NOMO-1 treated with DMSO at 0.1 percent for 48 hours (cell line): ENCODE results near the gene ANKRD29.

Experiments
- DNase-seq: peaks from one replicate; lab custom pipeline; 2025; ENCODE audit not compliant: unreplicated experiment; lab: John Stamatoyannopoulos, UW

ANKRD29 gene

GRCh38 chr18:23684515-23685197 is 21.9 kb upstream of the ANKRD29 start:
- no peak for DNase-seq

GRCh38 chr18:23683671-23684070 is 21.0 kb upstream of the ANKRD29 start:
- no peak for DNase-seq

- DNase-seq: no peak
These were observed 20.4 kb upstream of the ANKRD29 start for GRCh38 chr18:23683155-23683554.

GRCh38 chr18:23682472-23682871 is 19.8 kb upstream of the ANKRD29 start:
- DNase-seq: no peak

GRCh38 chr18:23682045-23682444 is 19.3 kb upstream of the ANKRD29 start:
- no peak for DNase-seq

- DNase-seq: no peak
These were observed 13.2 kb upstream of the ANKRD29 start for GRCh38 chr18:23675896-23676295.

- no peak for DNase-seq
These were observed 12.5 kb upstream of the ANKRD29 start for GRCh38 chr18:23675236-23675635.

GRCh38 chr18:23673725-23674124 is 11.0 kb upstream of the ANKRD29 start:
- no peak for DNase-seq

- no peak for DNase-seq
These were observed 8.9 kb upstream of the ANKRD29 start for GRCh38 chr18:23671564-23671963.

GRCh38 chr18:23669804-23670405 is 7.2 kb upstream of the ANKRD29 start:
- no peak for DNase-seq

- DNase-seq: no peak
These were observed 6.6 kb upstream of the ANKRD29 start for GRCh38 chr18:23669202-23669766.

- no peak for DNase-seq
These were observed 6.0 kb upstream of the ANKRD29 start for GRCh38 chr18:23668731-23669130.

- DNase-seq: no peak
These were observed 4.4 kb upstream of the ANKRD29 start for GRCh38 chr18:23667114-23667513.

GRCh38 chr18:23664674-23665073 is 2.0 kb upstream of the ANKRD29 start:
- no peak for DNase-seq

GRCh38 chr18:23661735-23662308 is 889 bp downstream of the ANKRD29 start:
- DNase-seq: no peak

GRCh38 chr18:23658285-23658684 is 4.4 kb downstream of the ANKRD29 start:
- DNase-seq: no peak

- DNase-seq: no peak
These were observed 10.5 kb downstream of the ANKRD29 start for GRCh38 chr18:23652232-23652631.

GRCh38 chr18:23650968-23651927 is 11.5 kb downstream of the ANKRD29 start:
- DNase-seq: no peak

GRCh38 chr18:23648940-23649607 is 13.6 kb downstream of the ANKRD29 start:
- DNase-seq: peak; percentile 59

GRCh38 chr18:23648456-23648855 is 14.3 kb downstream of the ANKRD29 start:
- DNase-seq: no peak

- no peak for DNase-seq
These were observed 16.4 kb downstream of the ANKRD29 start for GRCh38 chr18:23646282-23646681.
